ENCODE data around the gene CACTIN.
"Not testable (repeated sequence)": the region's sequence is repeated elsewhere in the genome, so short reads cannot be mapped to it uniquely, and the experiment has no call there.

The CACTIN gene

DNA sequence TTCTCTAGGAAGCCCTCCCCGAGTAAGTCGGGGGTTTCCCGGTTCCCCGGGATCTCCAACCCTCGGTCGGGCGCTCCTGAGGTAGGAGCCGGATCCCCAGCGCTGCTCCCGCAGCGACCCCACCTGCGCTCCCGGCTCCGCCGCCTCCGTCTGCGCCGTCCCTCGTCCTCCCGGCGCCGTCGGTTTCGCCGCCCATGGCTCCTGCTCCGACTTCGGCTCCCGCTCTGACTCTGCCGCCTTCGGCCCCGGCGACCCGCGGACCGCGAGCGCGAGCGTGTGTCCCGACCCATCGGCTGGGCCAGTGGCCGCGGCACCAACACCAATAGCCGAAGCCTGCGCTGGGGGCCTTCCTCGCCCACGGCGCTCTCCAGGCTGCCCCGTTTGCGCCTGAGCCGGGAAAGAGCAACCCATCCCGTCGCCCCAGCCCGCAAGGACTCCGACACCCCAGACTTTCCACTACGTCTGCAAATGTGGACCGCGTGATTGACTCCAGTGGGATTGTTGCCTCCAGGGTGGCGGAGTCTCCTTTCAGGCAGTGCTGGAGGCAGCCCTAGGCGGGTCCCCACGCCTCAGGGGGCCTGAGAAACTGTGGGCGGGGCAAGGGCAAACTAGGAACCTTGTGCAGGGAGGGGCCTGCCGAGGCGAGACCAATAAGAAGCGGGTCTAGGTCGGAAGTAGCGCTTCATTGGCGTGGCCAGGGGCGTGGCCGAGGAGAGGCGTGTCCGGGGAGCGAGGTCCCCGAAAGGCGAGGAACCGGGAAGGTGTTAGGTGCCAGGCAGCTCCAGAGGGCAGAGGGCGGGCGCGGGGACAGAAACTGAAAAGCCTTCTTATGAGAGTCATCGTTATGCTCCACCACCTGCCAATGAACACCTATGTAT is at the start of gene CACTIN:
CACTIN (minus strand) TSS at position 318 of the 878 bp plus-strand sequence; CDS start at position 290, 28 bp downstream.
- peak; percentile 100 for DNase-seq (ENCODE audit: low spot score)

GRCh38 chr19:3674784-3675543 is 48.4 kb upstream of the CACTIN start:
- DNase-seq (ENCODE audit: low spot score): no peak

DNA sequence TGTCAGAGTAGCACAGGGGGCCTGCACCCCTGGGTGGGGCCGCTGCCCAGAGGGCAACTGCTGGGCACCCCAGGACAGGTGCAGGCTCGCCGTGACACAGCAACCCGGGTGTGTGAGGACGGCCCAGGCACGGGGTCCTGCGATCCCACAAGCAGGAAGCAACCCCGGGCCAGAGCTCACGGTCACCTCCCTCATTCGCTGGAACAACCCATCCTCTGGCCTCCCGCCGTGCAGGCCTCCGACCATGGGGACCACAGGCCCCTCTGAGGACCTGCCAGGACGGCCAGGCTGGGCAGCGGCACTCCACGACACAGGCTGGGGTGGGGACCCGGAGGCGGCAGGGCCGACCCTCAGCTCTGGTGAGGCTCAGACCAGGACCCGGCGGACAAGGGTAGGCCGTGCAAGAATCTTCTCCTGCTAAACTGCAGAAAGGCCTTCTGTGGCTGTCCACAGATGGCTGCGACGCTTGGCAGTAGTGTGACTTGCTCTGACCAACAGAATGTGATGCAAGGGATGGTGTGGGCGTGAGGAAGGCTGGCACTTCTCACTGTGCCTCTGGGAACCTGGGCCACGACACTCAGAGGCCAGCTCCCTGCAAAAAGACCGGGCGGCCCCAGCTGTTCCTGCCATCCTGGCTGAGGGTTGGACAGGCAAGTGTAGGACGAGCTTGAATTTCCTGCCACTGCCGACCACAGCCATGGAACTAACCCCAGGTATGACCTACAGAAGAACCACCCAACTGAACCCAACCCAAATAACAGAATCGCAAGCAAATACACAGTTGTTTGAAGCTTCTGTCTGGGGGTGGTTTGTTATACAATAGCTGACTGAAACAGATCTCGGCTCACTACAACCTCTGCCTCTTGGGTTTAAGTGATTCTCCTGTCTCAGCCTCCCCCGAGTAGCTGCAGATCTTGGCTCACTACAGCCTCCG is 47.2 kb upstream of the CACTIN start:
- DNase-seq (ENCODE audit: low spot score): no peak

DNA sequence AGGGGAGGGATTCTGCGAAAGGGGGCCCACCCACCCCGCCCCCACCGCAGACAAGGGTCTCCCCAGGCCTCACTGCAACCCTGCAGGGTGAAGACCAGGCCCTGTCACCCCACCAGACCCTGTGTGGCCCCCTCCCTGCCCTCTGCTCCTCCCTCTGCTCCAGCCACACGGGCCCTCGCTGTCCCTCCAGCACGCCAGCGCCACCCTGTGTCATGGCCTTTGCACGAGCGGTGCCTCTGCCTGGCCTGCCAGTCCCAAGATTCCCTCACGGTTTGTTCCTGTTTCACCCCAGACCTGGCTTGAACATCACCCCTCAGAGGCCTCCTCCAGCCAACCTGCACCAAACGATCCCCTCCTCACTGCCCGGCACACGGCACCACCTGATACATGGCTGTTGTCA is 46.4 kb upstream of the CACTIN start:
- no peak for DNase-seq (ENCODE audit: low spot score)

DNA sequence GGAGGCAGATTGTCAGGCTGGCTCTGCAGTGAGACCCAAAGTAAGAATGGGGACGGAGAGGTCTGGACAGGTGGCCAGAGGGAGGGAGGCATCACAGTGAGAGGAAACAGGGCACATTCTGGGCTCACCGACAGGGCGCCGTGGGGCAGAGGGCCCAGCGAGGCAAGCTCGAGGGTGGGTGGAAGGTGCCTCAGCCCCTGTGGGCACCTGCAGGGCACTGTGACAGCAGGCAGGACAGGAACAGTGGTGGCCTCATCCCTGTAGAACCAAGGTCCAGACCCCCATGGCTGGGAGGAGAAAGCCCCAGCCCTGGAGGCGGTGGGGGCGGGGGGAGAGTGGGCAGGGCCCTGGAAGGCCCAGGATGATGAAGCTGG is 46.0 kb upstream of the CACTIN start:
- DNase-seq (ENCODE audit: low spot score): no peak

- DNase-seq (ENCODE audit: low spot score): no peak
These were observed 45.3 kb upstream of the CACTIN start for GRCh38 chr19:3671680-3672574.

DNA sequence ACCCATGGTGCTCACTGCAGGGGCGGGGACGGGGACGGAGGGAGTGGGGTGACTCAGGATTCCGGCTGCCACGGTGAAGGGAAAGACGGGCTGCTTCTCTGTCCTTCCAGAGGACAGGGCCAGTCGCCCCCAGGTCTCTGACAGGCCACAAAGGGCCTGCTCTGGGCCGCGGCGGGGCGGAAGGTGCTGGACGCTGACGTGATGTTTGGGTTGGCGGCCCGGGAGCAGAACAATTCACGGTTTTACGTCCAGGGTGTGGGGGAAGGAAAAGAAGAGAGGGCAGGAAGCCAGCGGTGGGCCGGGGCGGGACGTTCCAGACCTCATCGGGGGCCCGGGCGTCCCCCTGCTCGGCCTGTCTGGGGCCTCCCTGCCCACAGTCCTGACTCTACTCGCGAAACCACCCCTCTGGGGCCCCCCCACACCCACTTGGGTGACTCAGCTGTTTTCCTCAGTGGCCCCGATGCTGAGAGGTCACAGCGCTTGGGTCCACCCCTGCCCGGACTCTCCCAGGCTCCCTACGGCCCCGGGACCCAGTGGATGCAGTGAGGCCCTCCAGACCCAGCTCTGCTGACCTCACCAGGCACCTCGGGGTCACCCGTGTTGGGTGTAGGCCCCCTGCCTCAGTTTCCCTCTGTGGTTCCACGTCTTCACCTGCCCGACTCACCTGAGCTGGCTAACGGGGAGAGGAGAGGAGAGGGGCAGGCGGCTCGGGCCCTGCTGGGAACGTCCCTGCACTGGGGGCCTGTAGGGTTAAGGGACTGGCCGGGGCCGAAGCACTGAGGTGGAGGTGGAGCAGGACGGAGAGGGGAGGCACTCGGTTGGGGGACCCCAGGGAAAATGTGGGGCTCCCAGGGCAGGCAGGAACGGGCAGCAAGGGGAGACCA is 44.4 kb upstream of the CACTIN start:
- peak; percentile 87 for DNase-seq (ENCODE audit: low spot score)

DNA sequence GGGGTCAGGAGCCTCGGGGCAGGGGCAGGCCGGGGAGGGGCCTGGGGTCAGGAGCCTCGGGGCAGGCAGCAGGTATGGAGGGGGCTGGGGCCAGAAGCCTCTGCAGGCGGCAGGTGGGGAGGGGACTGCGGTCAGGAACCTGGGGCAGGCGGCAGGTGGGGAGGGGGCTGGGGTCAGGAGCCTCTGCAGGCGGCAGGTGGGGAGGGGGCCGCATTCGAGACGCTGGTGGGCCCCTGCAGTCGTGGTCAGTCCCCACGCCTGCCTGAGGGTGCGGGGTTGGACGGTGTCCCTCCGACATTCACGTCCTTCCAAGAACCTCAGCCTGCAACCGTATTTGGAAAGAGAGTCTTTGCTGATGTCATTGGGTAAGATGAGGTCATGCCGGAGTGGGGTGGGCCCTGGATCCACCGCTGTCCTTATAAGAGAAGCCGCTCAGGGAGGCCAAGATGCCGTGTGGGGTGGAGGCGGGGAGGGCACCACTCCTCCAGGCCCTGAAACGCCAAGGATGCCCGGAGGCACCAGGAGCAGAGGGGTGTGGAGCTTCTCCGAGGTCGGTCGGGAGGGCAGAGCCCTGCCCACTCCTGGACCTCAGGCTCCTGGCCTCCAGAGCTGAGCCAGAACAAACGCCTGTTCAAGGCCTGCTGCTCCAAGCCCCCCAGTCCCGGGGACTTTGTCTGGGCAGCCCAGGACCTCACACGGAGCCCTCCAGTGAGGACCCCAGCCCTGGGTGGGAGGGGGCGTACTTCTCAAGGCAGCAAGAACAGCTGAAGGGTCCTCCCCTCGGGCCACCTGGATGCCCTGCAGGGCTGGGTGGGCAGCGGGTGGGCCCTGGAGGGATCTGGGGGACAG is 43.6 kb upstream of the CACTIN start:
- peak; percentile 98 for DNase-seq (ENCODE audit: low spot score)

DNA sequence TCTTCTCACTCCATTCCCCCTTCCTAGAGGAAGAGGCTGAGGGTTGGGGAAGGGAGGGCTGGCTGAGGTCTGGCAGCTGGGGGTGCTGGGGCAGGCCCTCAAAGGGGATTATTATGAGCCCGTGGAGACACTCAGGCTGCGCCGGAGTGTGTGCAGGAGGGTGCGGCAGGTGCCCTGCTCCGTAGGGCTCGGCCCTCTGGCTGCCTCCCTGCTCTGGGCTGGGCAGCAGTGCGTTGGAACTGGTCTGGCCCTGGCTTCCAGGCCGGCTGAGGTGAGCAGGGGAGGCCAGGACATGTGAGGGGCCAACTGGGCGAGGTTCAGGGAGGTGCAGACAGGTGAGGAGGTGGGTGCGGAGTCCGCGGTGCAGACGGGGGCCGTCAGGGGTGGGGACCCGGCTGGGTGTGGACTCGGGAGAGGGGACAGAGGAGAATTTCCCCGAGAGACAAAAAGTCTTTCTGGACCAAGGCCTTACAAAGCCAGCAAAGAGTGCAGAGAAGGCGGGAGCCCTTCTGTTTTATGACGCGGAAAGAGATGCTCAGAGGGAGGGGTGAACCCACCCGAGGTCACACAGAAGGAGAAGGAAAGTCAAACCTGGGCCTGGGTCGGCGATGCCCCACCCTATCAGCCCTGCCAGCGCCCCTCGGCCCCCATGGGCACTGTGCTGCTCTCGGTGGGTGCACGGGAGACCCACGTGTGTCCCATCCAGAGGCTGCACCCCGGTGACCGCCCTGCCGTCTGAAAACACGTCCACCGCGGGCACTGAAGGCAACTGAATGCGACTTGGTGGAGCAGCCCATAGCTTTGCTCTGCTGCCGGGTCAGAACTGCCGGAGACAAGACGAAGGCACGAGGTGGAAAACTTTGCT is 42.7 kb upstream of the CACTIN start:
- no peak for DNase-seq (ENCODE audit: low spot score)

- DNase-seq (ENCODE audit: low spot score): no peak
These were observed 41.9 kb upstream of the CACTIN start for GRCh38 chr19:3668331-3669081.

DNA sequence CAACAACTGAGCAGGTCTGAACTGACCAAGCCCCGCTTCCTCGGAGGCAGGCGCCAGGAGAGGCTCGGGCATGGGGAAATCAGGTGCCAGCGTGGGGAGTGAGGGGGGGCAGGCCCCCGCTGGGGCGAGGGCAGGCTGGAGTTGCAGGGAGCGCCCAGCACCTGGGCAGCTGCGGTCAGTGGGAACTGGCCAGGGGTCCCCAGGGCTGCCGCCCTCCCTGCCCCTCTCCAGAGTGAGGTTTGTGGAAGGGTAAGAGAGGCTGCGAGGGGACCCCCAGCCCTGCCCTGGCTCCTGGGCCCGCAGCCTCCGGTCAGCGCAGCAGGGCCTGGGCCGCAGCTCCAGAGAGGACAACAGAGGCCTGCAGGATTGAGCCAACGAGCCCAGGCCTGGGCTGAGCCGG is 41.2 kb upstream of the CACTIN start:
- DNase-seq (ENCODE audit: low spot score): no peak

- no peak for DNase-seq (ENCODE audit: low spot score)
These were observed 40.5 kb upstream of the CACTIN start for GRCh38 chr19:3667037-3667638.

GRCh38 chr19:3666545-3666856 is 39.9 kb upstream of the CACTIN start:
- not testable (repeated sequence) for DNase-seq (ENCODE audit: low spot score)

- DNase-seq (ENCODE audit: low spot score): peak; percentile 88
These were observed 39.3 kb upstream of the CACTIN start for GRCh38 chr19:3665681-3666544.

GRCh38 chr19:3664879-3665642 is 38.5 kb upstream of the CACTIN start:
- DNase-seq (ENCODE audit: low spot score): no peak
